Hepatocyte (in vitro differentiated cells): ENCODE results near the gene WDR19.

Experiments
- EZH2phosphoT487 ChIP-seq: fragments of 200-600 bp; sonication (generic); IDR thresholded peaks from one replicate; pipeline ENCODE4 v1.6.1; 2018; ENCODE audit warnings: antibody characterized with exemption, mild to moderate bottlenecking, low read depth, moderate library complexity; ENCODE audit not compliant: unreplicated experiment, severe bottlenecking
- TF ChIP-seq, protein P1 (sequence below): fragments of 200-600 bp; sonication (generic); IDR thresholded peaks from 2 replicates; pipeline ENCODE4 v1.5.1; 2016; ENCODE audit warnings: antibody characterized with exemption, mild to moderate bottlenecking; ENCODE audit not compliant: poor library complexity

DNA sequence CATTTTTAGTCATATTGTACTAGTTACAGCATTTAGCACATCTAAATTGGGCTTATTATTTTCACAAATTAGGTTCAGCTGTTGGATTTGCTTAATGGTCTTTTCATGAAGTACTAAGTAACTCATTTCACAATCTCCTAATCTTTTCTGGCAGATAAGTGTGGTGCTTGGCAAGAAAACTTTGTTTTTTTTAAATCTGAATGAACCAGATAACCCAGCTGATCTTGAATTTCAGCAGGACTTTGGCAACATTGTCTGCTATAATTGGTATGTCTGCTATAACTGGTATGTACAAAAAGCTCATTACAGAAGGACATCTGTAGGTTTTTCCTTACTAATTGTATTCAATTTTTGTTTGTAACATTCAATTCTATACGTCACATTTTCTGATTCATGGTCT lies 22.7 kb downstream of the WDR19 start:
- TF ChIP-seq, protein P1, sequence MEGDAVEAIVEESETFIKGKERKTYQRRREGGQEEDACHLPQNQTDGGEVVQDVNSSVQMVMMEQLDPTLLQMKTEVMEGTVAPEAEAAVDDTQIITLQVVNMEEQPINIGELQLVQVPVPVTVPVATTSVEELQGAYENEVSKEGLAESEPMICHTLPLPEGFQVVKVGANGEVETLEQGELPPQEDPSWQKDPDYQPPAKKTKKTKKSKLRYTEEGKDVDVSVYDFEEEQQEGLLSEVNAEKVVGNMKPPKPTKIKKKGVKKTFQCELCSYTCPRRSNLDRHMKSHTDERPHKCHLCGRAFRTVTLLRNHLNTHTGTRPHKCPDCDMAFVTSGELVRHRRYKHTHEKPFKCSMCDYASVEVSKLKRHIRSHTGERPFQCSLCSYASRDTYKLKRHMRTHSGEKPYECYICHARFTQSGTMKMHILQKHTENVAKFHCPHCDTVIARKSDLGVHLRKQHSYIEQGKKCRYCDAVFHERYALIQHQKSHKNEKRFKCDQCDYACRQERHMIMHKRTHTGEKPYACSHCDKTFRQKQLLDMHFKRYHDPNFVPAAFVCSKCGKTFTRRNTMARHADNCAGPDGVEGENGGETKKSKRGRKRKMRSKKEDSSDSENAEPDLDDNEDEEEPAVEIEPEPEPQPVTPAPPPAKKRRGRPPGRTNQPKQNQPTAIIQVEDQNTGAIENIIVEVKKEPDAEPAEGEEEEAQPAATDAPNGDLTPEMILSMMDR, result no peak
- TF ChIP-seq EZH2phosphoT487, result no peak
